Upper lobe of left lung (tissue), 6 donors: Measurements from ENCODE around the gene SSR3. TPM values are rescaled to one million over a fixed set of nuclear protein-coding genes. Genes with fewer than 3 reads are reported as not detected.
A peak's percentile ranks its signal among the peaks of the same experiment; 100 is the strongest.
"Not testable (repeated sequence)": the region's sequence is repeated elsewhere in the genome, so short reads cannot be mapped to it uniquely, and the experiment has no call there.

Experiments
- ATAC-seq, 2 donors: fragments of 200-7000 bp; cut with Tn5 transposase; one replicate each; pipeline ENCODE4 v1.9.1; 2022; ENCODE audit warnings: mild to moderate bottlenecking in 2 of 2, moderate library complexity in 2 of 2; ENCODE audit not compliant: low FRiP score in 2 of 2
- DNase-seq, 2 donors: peaks; one replicate each; pipeline ENCODE4 v3.0.0-alpha.2; 2019 to 2020
- H3K27ac ChIP-seq, 4 donors: fragments of 200-600 bp; sonication (generic); one replicate each; pipeline ENCODE4 v1.5.1; 2016 to 2019
- H3K27me3 ChIP-seq, 4 donors: fragments of 200-600 bp; sonication (generic); one replicate each; pipeline ENCODE4 v1.5.1; 2017 to 2019
- H3K36me3 ChIP-seq, 4 donors: fragments of 200-600 bp; sonication (generic); one replicate each; pipeline ENCODE4 v1.5.1; 2016 to 2019
- H3K4me1 ChIP-seq, 4 donors: fragments of 200-600 bp; sonication (generic); one replicate each; pipeline ENCODE4 v1.5.1; 2018 to 2019
- H3K4me3 ChIP-seq, 4 donors: fragments of 200-600 bp; sonication (generic); one replicate each; pipeline ENCODE4 v1.5.1; 2017 to 2019; ENCODE audit warnings: mild to moderate bottlenecking in 2 of 4, moderate library complexity in 1 of 4
- H3K9me3 ChIP-seq, 4 donors: fragments of 200-600 bp; sonication (generic); one replicate each; pipeline ENCODE4 v1.5.1; 2018 to 2019
- EP300 ChIP-seq, 4 donors: sonication (generic); formaldehyde crosslinking; IDR thresholded peaks; one replicate each; pipeline ENCODE4 v1.5.1; 2017; ENCODE audit warnings: antibody characterized with exemption in 4 of 4, control low read depth in 2 of 4
- POLR2A ChIP-seq, 4 donors: fragments of 450-650 bp; IDR thresholded peaks; one replicate each; pipeline ENCODE4 v1.5.1; 2016 to 2017; ENCODE audit warnings: antibody characterized with exemption in 4 of 4, mild to moderate bottlenecking in 2 of 4
- POLR2AphosphoS5 ChIP-seq, 2 donors: sonication (generic); formaldehyde crosslinking; IDR thresholded peaks; one replicate each; pipeline ENCODE4 v1.5.1; 2017; ENCODE audit warnings: antibody characterized with exemption in 2 of 2
- WGBS, 2 donors: methylation state at CpG; one replicate each; pipeline ENCODE4 v1.1.5; 2017 to 2018; 5-methylcytosine and 5-hydroxymethylcytosine counted together
- total RNA-seq, 6 donors: library from RNA; depleted of rRNA in 4 of 6; stranded (reverse); fragments of >200 nt in 4 of 6; gene quantifications; one replicate each; pipeline versions ENCODE4 v1.1.0 to v1.2.1, GENCODE V29; 2016 to 2021
- TF ChIP-seq, protein P1 (sequence below), 6 experiments: fragments of 450-650 bp in 4 of 6; fragments of 200-600 bp in 2 of 6; sonication (generic) in 2 of 6; IDR thresholded peaks; one replicate each; pipeline ENCODE4 v1.5.1; 2016 to 2019; ENCODE audit warnings: antibody characterized with exemption in 6 of 6
- donor health status: DM: no; HTN: no; CAD: no; lungs with moderate emphysema.
- donor health status: DM: no; HTN: yes; CAD: no; lungs with severe emphysema.

The SSR3 gene
- total RNA-seq, 6 donors from 2014 or later: 25.1 to 178 (median 132) TPM

GRCh38 chr3:156593814-156594213 lies 38.9 kb upstream of the SSR3 start:
- ATAC-seq (no peak), DNase-seq (no peak)
- Histone ChIP-seq H3K36me3 (no peaks in the 10 kb centered on the region), H3K27ac (no peak overlapping the region), H3K9me3 (no peaks in the 10 kb centered on the region), H3K4me3 (no peak overlapping the region), H3K27me3 (no peaks in the 10 kb centered on the region), H3K4me1 (peaks cover 0 to 3% (median 0%) of the 10 kb centered on the region in 4 donors)
- TF ChIP-seq EP300 (IDR thresholded peaks at IDR 0.05) (no peak), POLR2AphosphoS5 (IDR thresholded peaks at IDR 0.05) (no peak), POLR2A (IDR thresholded peaks at IDR 0.05) (no peak)
- TF ChIP-seq, protein P1, sequence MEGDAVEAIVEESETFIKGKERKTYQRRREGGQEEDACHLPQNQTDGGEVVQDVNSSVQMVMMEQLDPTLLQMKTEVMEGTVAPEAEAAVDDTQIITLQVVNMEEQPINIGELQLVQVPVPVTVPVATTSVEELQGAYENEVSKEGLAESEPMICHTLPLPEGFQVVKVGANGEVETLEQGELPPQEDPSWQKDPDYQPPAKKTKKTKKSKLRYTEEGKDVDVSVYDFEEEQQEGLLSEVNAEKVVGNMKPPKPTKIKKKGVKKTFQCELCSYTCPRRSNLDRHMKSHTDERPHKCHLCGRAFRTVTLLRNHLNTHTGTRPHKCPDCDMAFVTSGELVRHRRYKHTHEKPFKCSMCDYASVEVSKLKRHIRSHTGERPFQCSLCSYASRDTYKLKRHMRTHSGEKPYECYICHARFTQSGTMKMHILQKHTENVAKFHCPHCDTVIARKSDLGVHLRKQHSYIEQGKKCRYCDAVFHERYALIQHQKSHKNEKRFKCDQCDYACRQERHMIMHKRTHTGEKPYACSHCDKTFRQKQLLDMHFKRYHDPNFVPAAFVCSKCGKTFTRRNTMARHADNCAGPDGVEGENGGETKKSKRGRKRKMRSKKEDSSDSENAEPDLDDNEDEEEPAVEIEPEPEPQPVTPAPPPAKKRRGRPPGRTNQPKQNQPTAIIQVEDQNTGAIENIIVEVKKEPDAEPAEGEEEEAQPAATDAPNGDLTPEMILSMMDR (IDR thresholded peaks at IDR 0.05): no peak

DNA sequence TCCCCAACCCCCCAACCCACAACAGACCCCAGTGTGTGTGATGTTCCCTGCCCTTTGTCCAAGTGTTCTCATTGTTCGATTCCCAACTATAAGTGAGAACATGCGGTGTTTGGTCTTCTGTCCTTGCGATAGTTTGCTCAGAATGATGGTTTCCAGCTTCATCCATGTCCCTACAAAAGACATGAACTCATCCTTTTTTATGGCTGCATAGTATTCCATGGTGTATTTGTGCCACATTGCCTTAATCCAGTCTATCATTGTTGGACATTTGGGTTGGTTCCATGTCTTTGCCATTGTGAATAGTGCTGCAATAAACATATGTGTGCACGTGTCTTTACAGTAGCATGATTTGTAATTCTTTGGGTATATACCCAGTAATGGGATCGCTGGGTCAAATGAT lies 34.9 kb upstream of the SSR3 start:
- not testable (repeated sequence) for ATAC-seq, H3K27ac ChIP-seq, H3K9me3 ChIP-seq, H3K4me1 ChIP-seq, H3K36me3 ChIP-seq, DNase-seq, H3K27me3 ChIP-seq, H3K4me3 ChIP-seq
- 86 to 93% methylated on average over 5 of the region's 5 CpGs for WGBS, 2 donors

DNA sequence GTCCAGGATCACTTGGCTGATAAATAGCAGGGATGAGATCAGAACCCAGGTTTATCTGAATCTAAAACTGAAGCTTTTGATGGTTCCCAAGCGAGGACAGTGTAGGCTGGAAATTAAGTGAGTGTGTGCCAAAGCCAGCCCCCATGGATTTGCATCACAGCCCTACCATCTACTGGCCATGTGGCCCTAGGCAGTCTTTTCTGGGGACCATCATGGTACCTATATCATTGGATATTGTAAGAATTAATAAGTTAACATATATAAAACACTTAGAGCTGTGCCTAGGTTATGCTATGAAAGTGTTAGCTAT lies 32.8 kb upstream of the SSR3 start:
- ATAC-seq: no peak
- no peak overlapping the region for H3K4me3 ChIP-seq
- WGBS, 2 donors: 42 to 50% methylated on average over 1 of the region's 1 CpG
- TF ChIP-seq, protein P1 (IDR thresholded peaks at IDR 0.05): no peak
- TF ChIP-seq EP300 (IDR thresholded peaks at IDR 0.05): no peak
- TF ChIP-seq POLR2AphosphoS5 (IDR thresholded peaks at IDR 0.05): no peak
- no peak for TF ChIP-seq POLR2A (IDR thresholded peaks at IDR 0.05)
- H3K36me3 ChIP-seq: no peaks in the 10 kb centered on the region
- H3K27ac ChIP-seq: no peak overlapping the region
- DNase-seq: no peak
- no peaks in the 10 kb centered on the region for H3K9me3 ChIP-seq
- H3K27me3 ChIP-seq: no peaks in the 10 kb centered on the region
- peaks cover 0 to 3% (median 0%) of the 10 kb centered on the region in 4 donors for H3K4me1 ChIP-seq

- no peaks in the 10 kb centered on the region for H3K27me3 ChIP-seq
- DNase-seq (no peak), ATAC-seq (peak; percentile 65 to 72)
- WGBS, 2 donors: 63 to 65% methylated on average over 5 of the region's 5 CpGs
- peaks cover 0 to 3% (median 0%) of the 10 kb centered on the region in 4 donors for H3K4me1 ChIP-seq
- H3K9me3 ChIP-seq: no peaks in the 10 kb centered on the region
- no peak overlapping the region for H3K4me3 ChIP-seq
- H3K36me3 ChIP-seq: no peaks in the 10 kb centered on the region
- TF ChIP-seq POLR2A (IDR thresholded peaks at IDR 0.05) (no peak), EP300 (IDR thresholded peaks at IDR 0.05) (no peak), POLR2AphosphoS5 (IDR thresholded peaks at IDR 0.05) (no peak)
- TF ChIP-seq, protein P1 (IDR thresholded peaks at IDR 0.05): no peak
- H3K27ac ChIP-seq: peak overlapping the region in 3 of 4 donors; percentile 4 to 10 (median 9)
Measured at GRCh38 chr3:156586905-156587759, 32.2 kb upstream of the SSR3 start.

DNA sequence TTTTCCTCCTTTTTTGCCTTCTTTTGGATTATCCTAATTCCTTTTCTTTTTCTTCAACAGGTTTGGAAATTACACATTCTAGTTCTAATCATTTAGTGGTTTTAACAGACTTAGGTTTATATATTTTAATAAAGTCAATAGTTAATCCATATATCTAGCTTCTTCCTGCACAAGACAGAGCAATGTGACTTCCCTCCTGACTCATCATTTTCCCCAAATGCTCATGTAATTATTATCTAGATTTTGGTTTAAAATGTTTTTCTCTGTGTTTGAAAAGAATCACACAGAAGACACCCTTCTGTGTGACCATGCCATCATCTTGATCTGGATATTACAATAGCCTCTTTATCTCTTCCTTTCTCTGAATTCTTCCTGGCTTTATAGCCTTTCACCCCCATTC lies 28.6 kb upstream of the SSR3 start:
- TF ChIP-seq POLR2AphosphoS5 (IDR thresholded peaks at IDR 0.05) (no peak), EP300 (IDR thresholded peaks at IDR 0.05) (no peak), POLR2A (IDR thresholded peaks at IDR 0.05) (no peak)
- TF ChIP-seq, protein P1 (IDR thresholded peaks at IDR 0.05): no peak
- H3K4me3 ChIP-seq: no peak overlapping the region
- no peaks in the 10 kb centered on the region for H3K9me3 ChIP-seq
- no peak for ATAC-seq
- no peak overlapping the region for H3K27ac ChIP-seq
- no peaks in the 10 kb centered on the region for H3K27me3 ChIP-seq
- H3K4me1 ChIP-seq: peaks cover 0 to 6% (median under 1%) of the 10 kb centered on the region in 4 donors
- DNase-seq: no peak
- no peaks in the 10 kb centered on the region for H3K36me3 ChIP-seq
